Right lobe of liver (tissue), 4 donors: ENCODE measurements around the gene TFR2.

Experiments
- CTCF ChIP-seq, 4 donors: fragments of 200-600 bp in 3 of 4; fragments of 450-650 bp in 1 of 4; IDR thresholded peaks; one replicate each; pipeline versions ENCODE4 v1.5.1 to v1.8.0; 2016 to 2022; ENCODE audit warnings: antibody characterized with exemption in 4 of 4, mild to moderate bottlenecking in 2 of 4
- POLR2A ChIP-seq: fragments of 450-650 bp; IDR thresholded peaks from one replicate; pipeline ENCODE4 v1.6.1; 2017; ENCODE audit warnings: antibody characterized with exemption, mild to moderate bottlenecking
- donor health status: DM: no; HTN: no; CAD: no.
- donor health status: DM: no; HTN: no; CAD: no.
- donor health status: DM: no; HTN: yes; CAD: no.

- TF ChIP-seq POLR2A (no peak), CTCF (IDR thresholded peaks at IDR 0.05) (no peak)
These were observed 23.9 kb upstream of the TFR2 start for GRCh38 chr7:100665168-100665726.
